PC-3 (cell line): ENCODE data around the gene BPGM.

ENCODE experiments used
- CTCF ChIP-seq: fragments of 300-600 bp; sonication (generic); conservative IDR thresholded peaks from 2 replicates; pipeline ENCODE4 v1.5.1; 2017; ENCODE audit warnings: antibody characterized with exemption, low read depth, mild to moderate bottlenecking, low read length
- EZH2 ChIP-seq: fragments of 300-600 bp; sonication (generic); IDR thresholded peaks from one replicate; pipeline ENCODE4 v1.6.1; 2017; ENCODE audit warnings: antibody characterized with exemption, mild to moderate bottlenecking, low read length; ENCODE audit not compliant: unreplicated experiment

GRCh38 chr7:134692344-134692705 lies 45.7 kb downstream of the BPGM start:
- TF ChIP-seq CTCF (no peak), EZH2 (no peak)
